Colon (tissue), 2 donors: ENCODE measurements around the gene ZFHX3.

Experiments used
- FAIRE-seq: peaks from 2 replicates; lab custom pipeline; 2012; peaks lifted over from hg19 to GRCh38; lab: Jason Lieb, UNC
- donor health status: control.
- donor health status: control.

Gene ZFHX3

DNA sequence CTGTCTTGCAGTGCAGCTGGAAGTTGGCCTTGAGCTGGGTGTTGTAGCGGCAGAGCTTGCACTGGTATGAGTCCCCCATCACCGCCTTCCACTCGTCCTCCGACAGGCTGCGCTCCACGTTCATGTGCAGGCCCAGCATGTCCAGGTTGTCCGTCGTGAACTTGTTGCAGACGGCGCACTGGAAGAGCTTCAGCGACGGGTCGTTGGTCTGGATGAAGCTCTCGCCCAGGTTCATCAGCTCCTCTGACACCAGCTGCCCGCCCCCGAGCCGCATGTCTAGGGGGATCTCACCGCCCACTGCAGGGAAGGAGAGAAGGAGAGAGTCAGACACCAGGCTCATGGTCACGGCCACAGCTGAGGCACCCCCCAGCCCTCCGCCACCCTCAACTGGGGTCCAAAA, 97.3 kb downstream of the ZFHX3 start:
- no peak for FAIRE-seq

DNA sequence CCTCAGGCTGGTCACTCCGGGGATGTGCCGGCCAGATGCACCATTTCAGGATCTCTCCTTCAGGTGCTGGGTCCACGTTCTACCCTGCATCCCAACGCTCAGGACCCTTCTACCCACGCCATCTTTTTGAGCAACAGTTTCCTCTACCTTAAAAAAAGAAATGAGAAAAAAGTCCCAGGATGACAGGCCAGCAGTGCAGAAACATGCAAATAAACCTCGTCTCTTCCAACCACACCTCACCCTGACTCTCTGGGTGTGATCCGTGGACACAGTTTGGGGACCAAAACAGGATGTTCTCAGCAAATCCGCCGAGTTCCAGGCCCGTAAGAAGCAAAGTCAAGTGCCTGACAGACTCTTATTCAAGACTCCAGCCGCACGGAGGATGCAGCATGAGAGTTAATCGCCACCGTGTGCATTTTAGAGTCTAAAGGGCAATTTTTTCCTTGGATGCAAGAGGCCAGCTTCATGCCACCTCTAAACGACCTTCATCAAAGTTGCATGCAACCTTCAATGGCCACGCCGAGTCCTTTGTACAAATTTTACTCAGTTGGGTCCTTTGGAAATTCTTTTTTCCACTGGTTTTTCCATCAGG, 99.6 kb downstream of the ZFHX3 start:
- FAIRE-seq, result no peak

DNA sequence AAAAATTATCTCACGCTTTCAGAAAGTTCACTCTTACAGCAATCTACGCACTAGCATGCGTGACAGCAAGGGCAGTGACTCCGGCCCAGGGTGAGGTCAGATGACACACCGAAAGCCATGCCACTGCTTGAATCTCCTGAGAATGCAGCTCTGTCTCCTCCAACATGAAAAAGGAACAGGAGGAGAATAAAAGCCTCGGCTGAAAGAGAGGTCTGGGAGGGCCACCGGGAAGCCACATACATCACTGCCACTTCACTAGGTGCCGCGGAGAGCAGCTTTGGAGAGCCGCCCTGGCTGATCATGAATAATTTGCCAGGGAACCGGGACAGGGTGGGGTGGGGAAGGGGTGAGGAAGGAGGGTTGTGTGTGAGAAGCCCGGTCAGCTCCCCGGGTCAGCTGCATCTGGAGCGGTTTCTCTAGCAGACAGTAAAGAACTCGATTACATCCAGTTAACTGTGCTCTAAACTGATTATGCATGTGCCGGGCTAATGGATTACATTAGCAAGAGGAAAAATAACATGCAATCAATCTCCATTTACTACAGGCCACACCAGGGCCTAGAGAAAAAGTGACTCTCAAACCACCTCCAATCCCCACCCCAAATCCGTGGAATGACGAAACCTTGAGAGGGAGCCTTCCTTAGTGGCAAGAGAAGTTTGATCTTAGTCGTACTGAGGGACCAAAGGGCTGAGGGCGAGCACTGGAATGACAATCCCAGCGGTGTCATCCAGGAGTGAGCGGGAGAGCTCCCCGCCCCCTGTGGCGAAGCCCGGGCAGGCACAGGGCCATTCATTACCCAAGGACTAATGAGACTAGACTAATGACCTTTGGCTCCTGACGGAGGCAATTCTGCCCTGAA, 100.3 kb downstream of the ZFHX3 start:
- FAIRE-seq, result no peak

DNA sequence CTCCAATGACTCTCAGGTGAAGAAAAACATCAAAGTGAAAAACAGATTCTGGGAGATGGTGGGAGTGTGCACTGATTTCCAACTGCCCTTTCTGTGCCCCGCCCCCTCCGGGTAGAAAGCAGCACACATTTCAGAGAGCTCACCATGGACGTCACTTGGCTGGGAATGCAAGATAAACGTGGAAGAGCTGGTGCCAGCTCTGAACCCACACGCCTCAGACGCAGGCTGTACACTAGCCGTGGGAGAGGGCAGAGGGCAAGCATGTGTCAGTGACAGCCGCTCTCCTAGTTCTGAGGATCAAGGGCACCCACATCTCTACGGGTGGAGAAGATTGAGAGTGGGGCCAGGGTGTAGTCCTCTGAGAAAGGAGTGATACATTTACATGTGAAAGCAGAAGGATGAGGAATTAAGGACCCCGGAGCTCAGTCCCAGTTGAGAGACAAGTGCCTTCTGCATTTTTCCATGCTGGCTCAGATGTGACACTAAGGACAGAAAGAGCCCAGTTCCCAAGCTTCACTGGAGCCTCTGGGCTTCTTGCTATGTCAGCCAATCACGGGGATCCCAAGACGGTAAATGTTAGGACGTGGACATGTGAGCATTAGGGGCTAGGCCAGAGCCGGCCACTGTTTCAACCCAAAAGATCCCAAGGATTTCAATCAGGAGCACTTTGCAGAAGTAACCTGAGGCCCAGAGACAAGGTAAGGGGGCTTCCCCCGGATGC, 101.3 kb downstream of the ZFHX3 start:
- FAIRE-seq, result no peak

DNA sequence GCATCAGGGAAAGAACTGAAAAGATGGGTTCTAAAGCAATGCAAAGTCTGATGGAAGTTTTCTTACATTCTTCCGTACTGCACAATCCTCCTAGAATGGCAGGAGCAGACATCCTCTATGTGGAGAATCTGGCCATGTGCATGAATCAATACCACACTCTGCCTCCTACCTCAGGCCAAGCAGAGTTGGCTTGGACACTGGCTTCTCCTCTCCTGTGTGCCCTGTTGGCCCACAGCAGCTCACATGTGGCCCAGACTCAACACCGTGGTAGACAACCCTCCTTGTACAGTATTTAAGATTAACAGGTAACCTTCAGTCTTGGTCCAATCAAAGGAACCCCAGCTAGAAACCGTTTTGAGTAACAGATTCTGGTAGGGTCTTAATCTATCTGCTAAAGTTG, 101.9 kb downstream of the ZFHX3 start:
- no peak for FAIRE-seq

DNA sequence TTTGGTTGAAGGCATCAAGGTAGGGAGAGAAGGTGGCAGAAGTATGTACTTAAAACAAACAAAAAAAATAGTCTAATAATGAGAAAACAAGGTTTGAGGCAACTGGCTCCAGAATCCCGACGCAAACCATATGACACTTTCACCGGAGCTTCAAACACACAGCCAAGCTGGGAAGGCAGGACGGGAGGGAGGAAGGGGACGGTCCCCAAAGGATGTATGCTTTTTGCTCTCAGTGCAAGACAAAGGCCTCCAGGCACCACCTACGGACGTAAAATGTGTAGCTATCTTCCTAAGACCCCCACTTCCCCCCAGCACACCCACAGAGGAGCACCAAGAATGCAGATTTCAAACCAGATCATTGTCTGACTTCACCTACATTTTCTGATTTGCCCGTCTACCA, 102.3 kb downstream of the ZFHX3 start:
- FAIRE-seq, result no peak

DNA sequence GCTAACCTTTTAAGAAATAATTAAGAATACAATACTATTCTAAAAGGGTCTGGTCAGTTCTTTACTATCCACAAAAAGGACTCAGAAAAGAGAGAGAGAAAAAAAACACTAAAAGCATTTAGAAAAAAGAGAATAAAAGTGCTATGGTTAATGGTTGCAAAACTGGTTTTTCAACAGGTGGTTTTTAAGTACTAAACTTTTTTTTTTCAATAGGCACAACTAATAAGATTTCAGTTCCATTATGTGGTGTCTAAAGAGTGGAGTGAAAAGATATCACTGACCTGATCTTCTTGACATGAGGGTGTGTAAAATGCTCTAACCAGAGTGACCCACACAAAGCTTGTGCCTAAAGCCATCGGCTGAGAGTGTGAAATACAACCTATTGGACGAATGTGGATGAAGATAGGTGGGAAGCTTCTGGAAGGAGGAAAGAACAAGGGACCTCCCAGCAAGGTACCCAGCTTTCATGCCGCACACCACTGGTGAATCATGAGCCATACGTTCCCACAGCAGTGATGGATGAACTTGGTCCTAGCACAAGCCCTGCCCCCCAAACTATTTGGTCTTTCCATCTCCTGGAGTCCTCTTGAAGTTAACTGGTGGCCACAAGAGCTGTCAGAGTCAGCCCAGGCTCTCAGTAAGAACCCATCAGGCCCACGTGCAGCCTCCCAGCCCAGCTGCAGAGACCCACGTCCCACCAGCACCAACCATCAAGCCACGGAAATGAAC, 103.0 kb downstream of the ZFHX3 start:
- FAIRE-seq, result no peak

DNA sequence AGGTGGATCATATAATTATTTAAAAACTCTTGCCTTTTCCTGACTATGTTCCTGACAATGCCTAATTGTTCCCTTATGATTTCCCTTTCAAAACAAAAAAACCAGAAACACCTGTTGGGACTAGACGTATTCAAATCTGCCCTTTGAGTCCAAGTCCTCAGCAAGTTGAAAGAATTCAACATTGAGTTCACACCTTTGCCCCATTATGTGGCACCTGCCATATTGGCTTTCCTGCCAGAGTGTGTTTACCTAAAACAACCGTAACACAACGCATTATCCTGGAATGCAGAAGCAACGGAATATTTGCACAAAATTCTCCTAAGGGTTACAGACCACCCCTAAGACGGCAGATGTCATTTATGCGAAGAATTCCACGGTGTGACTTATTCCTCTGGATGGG, 105.9 kb downstream of the ZFHX3 start:
- no peak for FAIRE-seq

DNA sequence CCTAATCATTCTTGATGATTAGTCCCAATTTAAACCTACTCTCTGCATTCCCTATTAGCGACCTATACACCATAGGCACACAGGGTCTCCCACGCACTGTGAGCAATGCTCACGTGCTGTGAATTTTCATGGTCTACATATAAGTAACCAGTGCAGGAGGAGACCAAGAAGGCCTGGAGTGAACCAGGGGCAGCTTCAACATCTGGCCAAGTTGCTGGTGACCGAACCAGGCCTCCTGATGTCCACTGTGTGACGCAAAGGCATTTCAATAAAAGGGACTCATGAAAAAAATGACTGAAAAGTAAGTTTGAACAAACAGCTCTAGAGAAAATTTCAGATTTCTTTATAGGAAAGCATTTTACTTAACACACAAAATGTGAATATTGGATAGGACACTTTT, 107.0 kb downstream of the ZFHX3 start:
- no peak for FAIRE-seq

DNA sequence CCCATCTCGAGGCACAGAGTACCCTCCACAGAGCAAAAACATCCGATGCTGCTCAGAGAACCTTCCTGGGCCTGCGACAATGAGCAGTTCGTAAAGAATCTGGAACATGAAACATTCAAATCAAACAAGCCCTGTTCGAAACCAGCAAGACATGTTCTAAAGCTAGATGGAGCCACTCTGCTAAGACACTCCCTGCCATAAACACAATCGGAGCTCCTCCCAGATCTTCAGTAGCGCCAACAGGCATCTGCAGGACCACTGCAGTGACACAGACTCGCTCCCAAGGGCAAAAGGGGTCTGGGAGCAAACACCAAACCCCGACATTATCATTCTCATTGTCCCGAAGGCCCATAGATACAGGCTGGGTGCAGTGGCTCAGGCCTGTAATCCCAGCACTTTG, 108.7 kb downstream of the ZFHX3 start:
- FAIRE-seq, result no peak

DNA sequence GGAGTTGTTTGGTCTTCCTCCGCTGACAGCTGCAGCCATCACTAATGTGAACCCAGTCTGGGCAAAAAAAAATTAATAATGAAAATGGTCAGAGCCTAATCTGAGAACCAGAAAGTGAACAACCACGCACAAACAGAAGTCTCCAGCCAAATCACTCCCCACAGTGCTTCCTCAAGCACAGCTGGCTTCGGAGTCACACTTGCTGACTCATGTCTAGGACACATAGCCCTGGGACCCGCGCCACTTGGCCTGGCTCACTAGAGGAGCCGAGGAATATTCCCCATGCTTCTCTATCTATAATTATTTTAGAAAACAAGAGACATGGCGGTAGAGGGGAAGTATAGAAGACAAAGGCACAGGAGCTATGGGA, 109.1 kb downstream of the ZFHX3 start:
- no peak for FAIRE-seq

DNA sequence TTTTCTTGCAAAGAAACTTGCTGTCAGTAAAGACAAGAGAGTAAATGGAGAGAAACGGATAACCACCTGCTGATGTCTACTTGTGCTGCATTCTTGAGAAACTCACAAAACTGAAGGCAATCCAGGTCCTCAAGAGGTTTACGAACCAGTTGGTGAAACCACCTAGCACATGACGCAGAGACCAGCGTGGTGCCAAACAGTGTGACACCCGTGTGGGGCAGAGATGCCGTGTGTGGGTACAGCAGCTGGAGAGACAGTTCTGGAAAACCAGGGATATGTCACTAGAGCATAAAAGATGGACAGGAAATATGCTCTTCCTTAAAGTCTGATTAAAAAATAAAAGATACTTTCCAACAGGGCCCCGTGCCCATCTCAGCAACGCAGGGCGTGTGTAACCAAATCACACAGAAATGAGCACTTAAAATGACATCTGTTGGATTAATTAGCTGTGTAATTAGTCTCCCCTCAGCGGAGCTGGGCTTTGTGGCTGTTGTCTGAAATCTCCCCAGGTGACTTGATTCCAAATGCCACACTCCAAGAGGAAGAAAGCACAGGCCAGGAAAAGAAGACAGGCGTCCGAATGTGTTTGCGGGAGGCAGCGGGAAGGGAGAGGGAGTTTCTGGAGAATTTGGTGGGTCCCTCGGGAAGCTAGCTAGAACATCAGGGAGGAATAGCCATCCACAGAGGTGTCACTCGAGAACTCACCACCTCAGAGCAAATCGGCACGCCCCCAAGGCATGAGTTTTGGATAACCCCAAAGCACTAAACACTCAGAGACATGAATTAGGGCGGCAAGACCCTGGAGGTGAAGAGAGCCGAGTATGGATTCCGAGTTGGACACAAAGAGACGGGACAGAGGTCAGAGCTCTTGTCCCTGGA, 109.8 kb downstream of the ZFHX3 start:
- no peak for FAIRE-seq

DNA sequence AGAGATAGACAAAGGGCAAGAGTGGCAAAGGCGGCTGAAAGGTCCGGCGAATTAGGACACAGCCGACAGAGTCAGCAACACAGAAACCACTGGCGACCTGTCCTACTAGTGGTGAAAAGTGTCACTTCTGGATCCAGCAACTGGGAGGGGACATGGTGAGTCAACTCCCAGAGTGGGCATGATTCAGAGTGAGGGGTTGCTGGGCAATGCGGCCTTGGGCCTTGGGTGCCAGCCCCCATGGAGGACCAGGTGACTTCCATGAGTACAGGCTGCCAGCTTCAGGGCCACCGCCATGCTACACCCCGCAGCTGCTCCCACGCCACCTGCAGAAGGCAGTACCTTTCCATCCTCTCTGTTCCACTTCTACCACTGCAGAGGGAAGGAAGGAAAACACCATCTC, 110.6 kb downstream of the ZFHX3 start:
- FAIRE-seq, result no peak

DNA sequence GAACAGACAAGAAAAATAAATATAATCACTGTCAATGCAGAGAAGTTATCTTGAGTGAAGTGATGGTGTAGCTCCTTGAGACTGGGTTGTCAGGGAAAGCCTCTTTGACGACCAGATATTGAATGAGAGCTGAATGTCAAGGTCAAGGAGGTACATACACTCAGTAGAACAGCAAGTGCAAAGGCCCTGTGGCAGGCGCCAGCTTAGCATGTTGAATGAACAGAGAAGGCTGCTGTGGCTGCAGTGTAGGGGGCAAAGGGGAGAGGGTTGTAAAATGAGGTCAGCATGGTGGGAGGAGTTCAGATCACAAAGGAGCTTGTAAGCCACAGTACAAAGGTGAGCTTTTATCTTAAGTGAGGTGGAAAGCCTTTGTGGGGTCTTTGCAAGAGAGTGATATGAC, 111.5 kb downstream of the ZFHX3 start:
- FAIRE-seq, result no peak

DNA sequence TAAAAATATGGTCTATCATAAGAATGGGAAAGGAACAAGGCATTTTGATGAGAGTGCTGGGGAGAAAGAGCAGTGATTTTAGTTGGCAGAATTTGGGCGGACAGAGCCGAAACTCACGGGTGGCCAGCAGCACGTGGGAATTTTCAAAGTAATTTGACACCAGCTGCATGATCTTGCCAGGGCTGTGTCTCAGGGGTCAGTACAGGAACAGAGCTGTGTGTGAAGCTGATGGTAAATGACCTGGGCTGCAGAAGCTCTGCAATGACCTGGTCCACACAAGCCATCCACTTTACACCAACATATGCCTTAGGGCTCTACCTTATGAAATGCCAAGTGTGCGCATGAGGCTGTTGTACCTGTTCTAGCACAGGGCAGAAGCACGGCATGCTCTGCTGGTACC, 112.0 kb downstream of the ZFHX3 start:
- no peak for FAIRE-seq

DNA sequence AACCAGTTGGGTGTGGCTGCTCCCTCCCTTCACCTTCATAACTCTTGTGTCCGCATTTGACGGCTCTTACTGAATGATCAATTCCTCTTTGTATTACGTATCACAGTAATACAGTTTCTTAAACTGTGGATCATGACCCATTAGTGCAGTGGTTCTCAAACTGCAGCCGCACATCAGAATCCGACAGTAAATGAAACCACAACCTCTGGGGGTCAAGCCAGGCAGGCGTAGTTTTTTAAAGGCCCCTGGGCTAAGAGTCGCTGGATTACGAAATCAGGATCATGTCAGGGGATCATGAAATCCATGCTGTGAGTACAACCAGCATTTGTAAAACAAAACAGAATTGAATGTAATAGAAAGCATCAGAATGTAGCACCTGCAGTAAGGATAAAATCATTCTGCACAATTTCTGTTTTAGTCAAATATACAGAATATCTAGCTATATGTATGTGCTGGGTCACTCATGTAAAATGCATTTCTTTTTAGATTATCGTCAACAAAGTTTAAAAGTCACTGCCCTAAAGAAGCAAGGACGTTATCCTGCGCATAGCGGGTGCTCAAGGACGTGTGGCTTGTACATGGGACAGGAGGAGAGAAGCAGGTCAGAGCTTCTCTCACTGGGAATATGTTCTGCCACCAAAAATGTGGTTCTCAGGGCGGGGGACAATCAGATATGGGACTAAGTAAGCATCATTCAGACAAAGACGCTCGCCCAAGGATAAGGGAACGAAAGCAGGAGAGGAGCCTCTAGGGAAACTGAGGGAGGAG, 113.1 kb downstream of the ZFHX3 start:
- no peak for FAIRE-seq

DNA sequence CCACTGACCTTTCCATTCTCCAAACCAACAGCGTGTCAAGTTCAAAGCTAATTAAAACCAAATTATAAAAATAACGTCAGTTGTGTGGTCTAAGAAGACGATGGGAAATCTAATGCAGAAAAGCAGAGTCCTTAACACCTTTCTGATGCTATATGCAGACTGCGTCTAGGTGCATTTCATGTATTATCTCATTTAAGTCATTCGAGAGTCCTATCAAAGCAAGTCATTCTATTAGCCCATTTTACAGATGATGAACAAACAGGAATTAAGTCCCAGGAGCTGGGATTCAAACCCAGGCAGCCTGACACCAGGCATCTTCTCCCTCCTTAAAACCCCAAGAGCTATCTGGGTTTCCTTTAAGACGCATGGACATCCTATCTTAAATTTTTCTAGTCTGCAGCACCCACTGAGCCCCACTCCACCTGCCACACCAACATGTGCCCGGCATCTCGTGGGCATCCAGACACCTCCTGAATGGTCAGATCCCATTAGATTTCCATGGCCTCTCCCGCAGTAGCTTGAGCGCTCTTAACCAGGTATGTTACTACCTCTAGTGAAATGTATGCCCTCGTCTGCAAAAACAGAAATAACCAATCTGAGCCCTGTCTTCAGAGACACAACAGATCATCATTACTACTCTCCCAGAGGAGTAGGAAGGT, 115.1 kb downstream of the ZFHX3 start:
- FAIRE-seq, result no peak

DNA sequence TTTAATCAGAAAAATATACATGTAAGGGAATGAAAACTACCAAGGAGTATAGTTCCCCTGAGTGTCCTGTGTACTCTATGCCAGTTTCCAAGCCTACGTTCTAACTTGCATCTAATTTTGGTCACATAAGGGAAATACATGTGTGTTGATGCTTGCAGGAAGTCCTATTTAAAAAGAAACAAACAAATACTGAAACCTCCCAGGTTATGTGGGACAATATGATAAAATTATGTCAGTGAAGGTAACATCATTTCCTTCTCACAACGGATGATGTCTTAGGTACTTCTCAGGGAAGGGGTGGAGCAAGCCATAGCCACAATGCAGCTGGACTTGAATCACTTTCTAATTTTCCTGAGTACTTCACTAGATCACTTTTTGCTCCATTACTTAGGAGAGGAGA, 115.9 kb downstream of the ZFHX3 start:
- FAIRE-seq, result no peak

DNA sequence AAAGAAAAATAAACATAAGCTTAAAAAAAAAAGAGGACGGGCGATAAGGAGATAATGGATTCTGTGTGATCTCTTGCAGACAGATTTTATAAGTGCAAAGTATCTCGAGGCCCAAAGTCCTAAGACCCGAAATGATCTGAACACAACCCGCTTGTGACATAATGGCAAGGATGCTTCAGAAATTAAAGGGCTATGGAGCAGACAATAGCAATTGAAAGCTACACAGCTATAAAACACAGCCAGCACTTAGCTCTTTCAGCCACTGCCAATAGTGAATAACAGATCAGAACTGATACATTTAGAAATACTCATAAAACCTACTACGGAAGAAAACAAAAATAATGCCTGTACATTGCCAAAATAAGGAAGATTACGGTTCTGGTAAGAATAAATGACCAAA, 117.5 kb downstream of the ZFHX3 start:
- FAIRE-seq, result no peak
